Karpas-422 (cell line): ENCODE measurements around the gene TIMM22. TPM values are rescaled to one million over a fixed set of nuclear protein-coding genes. Genes with fewer than 3 reads are reported as not detected.

Experiments used
- DNase-seq: peaks from one replicate; pipeline ENCODE4 v3.0.0-alpha.2; 2015
- H2AFZ ChIP-seq: fragments of 200-600 bp; sonication (generic); 2 replicates; pipeline ENCODE4 v1.6.1; 2014; ENCODE audit warnings: antibody characterized with exemption, low read length, mixed read lengths
- H3K27ac ChIP-seq: fragments of 200-600 bp; sonication (generic); 2 replicates; pipeline ENCODE4 v1.5.1; 2014; ENCODE audit warnings: mild to moderate bottlenecking, low read length, moderate library complexity
- H3K27me3 ChIP-seq: fragments of 200-600 bp; sonication (generic); 2 replicates; pipeline ENCODE4 v1.6.1; 2014; ENCODE audit warnings: low read length, mixed read lengths
- H3K36me3 ChIP-seq: fragments of 200-600 bp; sonication (generic); 2 replicates; pipeline ENCODE4 v1.6.1; 2014; ENCODE audit warnings: low read length, mixed read lengths; ENCODE audit not compliant: insufficient read depth
- H3K4me1 ChIP-seq: fragments of 200-600 bp; sonication (generic); 2 replicates; pipeline ENCODE4 v1.6.1; 2014; ENCODE audit warnings: mild to moderate bottlenecking, low read length, mixed read lengths
- H3K4me2 ChIP-seq: fragments of 200-600 bp; sonication (generic); 2 replicates; pipeline ENCODE4 v1.6.1; 2014; ENCODE audit warnings: low read length, low read depth, mild to moderate bottlenecking; ENCODE audit not compliant: poor library complexity, severe bottlenecking
- H3K4me3 ChIP-seq: fragments of 200-600 bp; sonication (generic); 2 replicates; pipeline ENCODE4 v1.5.1; 2014; ENCODE audit warnings: mild to moderate bottlenecking, antibody characterized with exemption, low read length, mixed read lengths
- H3K79me2 ChIP-seq: fragments of 200-600 bp; sonication (generic); 2 replicates; pipeline ENCODE4 v1.6.1; 2014; ENCODE audit warnings: mild to moderate bottlenecking, low read length, mixed read lengths
- H3K9ac ChIP-seq: fragments of 200-600 bp; sonication (generic); 2 replicates; pipeline ENCODE4 v1.6.0; 2014; ENCODE audit warnings: low read length
- H3K9me2 ChIP-seq: fragments of 200-600 bp; sonication (generic), shearing (Covaris generic); replicated peaks from 2 replicates; pipeline ENCODE4 v1.6.0; 2014; ENCODE audit warnings: mild to moderate bottlenecking, low read length, moderate library complexity; ENCODE audit not compliant: insufficient read depth
- H3K9me3 ChIP-seq: fragments of 300-700, 200-600 bp; sonication (generic); 2 replicates; pipeline ENCODE4 v1.6.1; 2014; ENCODE audit warnings: low read length, mixed read lengths
- H4K20me1 ChIP-seq: fragments of 200-600 bp; sonication (generic); 2 replicates; pipeline ENCODE4 v1.6.1; 2014; ENCODE audit warnings: mild to moderate bottlenecking, antibody characterized with exemption, low read length, low read depth; ENCODE audit not compliant: insufficient read depth
- total RNA-seq: library from RNA; depleted of rRNA; stranded (reverse); fragments of >200 nt; shearing (Covaris generic); gene quantifications from 2 replicates; pipeline ENCODE4 v1.2.3, GENCODE V29; 2014; ENCODE audit warnings: low replicate concordance

The TIMM22 gene
- total RNA-seq, 1 experiment from 2014 or later = 4.7 TPM

- Histone ChIP-seq H3K9me3 (no peaks in the 10 kb centered on the region), H2AFZ (no peak overlapping the region), H3K9me2 (no peaks in the 10 kb centered on the region), H3K4me3 (no peak overlapping the region), H4K20me1 (peaks cover 28% of the 10 kb centered on the region), H3K36me3 (peaks cover 25% of the 10 kb centered on the region; the same call in 1 of the 2 replicates), H3K27ac (no peak overlapping the region), H3K9ac (no peak overlapping the region), H3K4me1 (peaks cover 17% of the 10 kb centered on the region), H3K27me3 (no peaks in the 10 kb centered on the region), H3K4me2 (no peak overlapping the region), H3K79me2 (peaks cover 14% of the 10 kb centered on the region)
- DNase-seq = no peak
Observed at GRCh38 chr17:1001640-1002411, 4.9 kb downstream of the TIMM22 start.

GRCh38 chr17:1002412-1002753 is 5.5 kb downstream of the TIMM22 start:
- H3K4me3 ChIP-seq = no peak overlapping the region
- no peaks in the 10 kb centered on the region for H3K9me2 ChIP-seq
- no peaks in the 10 kb centered on the region for H3K9me3 ChIP-seq
- peaks cover 28% of the 10 kb centered on the region for H4K20me1 ChIP-seq
- H3K9ac ChIP-seq = no peak overlapping the region
- peaks cover 27% of the 10 kb centered on the region; the same call in 1 of the 2 replicates for H3K36me3 ChIP-seq
- H3K4me1 ChIP-seq = peaks cover 17% of the 10 kb centered on the region
- H3K27me3 ChIP-seq = no peaks in the 10 kb centered on the region
- DNase-seq = no peak
- H3K4me2 ChIP-seq = no peak overlapping the region
- H3K27ac ChIP-seq = no peak overlapping the region
- peaks cover 14% of the 10 kb centered on the region for H3K79me2 ChIP-seq
- no peak overlapping the region for H2AFZ ChIP-seq

GRCh38 chr17:1002771-1003555 is 6.0 kb downstream of the TIMM22 start:
- Histone ChIP-seq H2AFZ (no peak overlapping the region), H3K9ac (no peak overlapping the region), H3K79me2 (peaks cover 10% of the 10 kb centered on the region), H3K4me3 (no peak overlapping the region), H3K4me2 (no peak overlapping the region), H3K9me3 (no peaks in the 10 kb centered on the region), H3K27ac (no peak overlapping the region), H3K4me1 (peaks cover 14% of the 10 kb centered on the region), H3K9me2 (no peaks in the 10 kb centered on the region), H3K27me3 (no peaks in the 10 kb centered on the region), H3K36me3 (peaks cover 28% of the 10 kb centered on the region; the same call in 1 of the 2 replicates), H4K20me1 (peaks cover 27% of the 10 kb centered on the region)
- no peak for DNase-seq

- peaks cover 30% of the 10 kb centered on the region; the same call in 1 of the 2 replicates for H3K36me3 ChIP-seq
- no peaks in the 10 kb centered on the region for H3K9me3 ChIP-seq
- H3K9ac ChIP-seq = no peak overlapping the region
- H3K4me2 ChIP-seq = no peak overlapping the region
- no peak overlapping the region for H2AFZ ChIP-seq
- H3K27me3 ChIP-seq = no peaks in the 10 kb centered on the region
- H4K20me1 ChIP-seq = peaks cover 21% of the 10 kb centered on the region
- DNase-seq = no peak
- H3K79me2 ChIP-seq = peaks cover 4% of the 10 kb centered on the region
- no peaks in the 10 kb centered on the region for H3K9me2 ChIP-seq
- H3K4me3 ChIP-seq = no peak overlapping the region
- H3K4me1 ChIP-seq = peaks cover 8% of the 10 kb centered on the region
- no peak overlapping the region for H3K27ac ChIP-seq
Observed at GRCh38 chr17:1003633-1003971, 6.7 kb downstream of the TIMM22 start.

GRCh38 chr17:1003972-1004768 is 7.2 kb downstream of the TIMM22 start:
- Histone ChIP-seq H3K36me3 (peaks cover 31% of the 10 kb centered on the region; the same call in 1 of the 2 replicates), H3K4me2 (no peak overlapping the region), H3K9me3 (no peaks in the 10 kb centered on the region), H3K27ac (no peak overlapping the region), H4K20me1 (peaks cover 17% of the 10 kb centered on the region; the same call in 1 of the 2 replicates), H3K4me1 (peaks cover 4% of the 10 kb centered on the region; the same call in 1 of the 2 replicates), H3K9ac (no peak overlapping the region), H3K27me3 (no peaks in the 10 kb centered on the region), H3K4me3 (no peak overlapping the region), H3K79me2 (no peaks in the 10 kb centered on the region; the same call in 1 of the 2 replicates), H2AFZ (no peak overlapping the region), H3K9me2 (no peaks in the 10 kb centered on the region)
- DNase-seq = no peak

GRCh38 chr17:1004769-1005295 is 7.9 kb downstream of the TIMM22 start:
- Histone ChIP-seq H3K36me3 (peaks cover 26% of the 10 kb centered on the region; the same call in 1 of the 2 replicates), H3K27ac (no peak overlapping the region), H3K4me3 (no peak overlapping the region), H2AFZ (no peak overlapping the region), H3K27me3 (no peaks in the 10 kb centered on the region), H3K9ac (no peak overlapping the region), H3K4me2 (no peak overlapping the region), H3K79me2 (no peaks in the 10 kb centered on the region), H3K9me2 (no peaks in the 10 kb centered on the region), H3K4me1 (no peaks in the 10 kb centered on the region), H3K9me3 (no peaks in the 10 kb centered on the region), H4K20me1 (peaks cover 13% of the 10 kb centered on the region; the same call in 1 of the 2 replicates)
- no peak for DNase-seq

GRCh38 chr17:1005361-1005946 is 8.5 kb downstream of the TIMM22 start:
- H3K9me3 ChIP-seq = no peaks in the 10 kb centered on the region
- H3K79me2 ChIP-seq = no peaks in the 10 kb centered on the region
- no peaks in the 10 kb centered on the region for H3K9me2 ChIP-seq
- peaks cover 13% of the 10 kb centered on the region; the same call in 1 of the 2 replicates for H4K20me1 ChIP-seq
- no peak overlapping the region for H2AFZ ChIP-seq
- no peak overlapping the region for H3K27ac ChIP-seq
- no peak overlapping the region for H3K9ac ChIP-seq
- no peak overlapping the region for H3K4me3 ChIP-seq
- no peak for DNase-seq
- H3K27me3 ChIP-seq = no peaks in the 10 kb centered on the region
- H3K4me1 ChIP-seq = no peaks in the 10 kb centered on the region
- H3K4me2 ChIP-seq = no peak overlapping the region
- peaks cover 26% of the 10 kb centered on the region; the same call in 1 of the 2 replicates for H3K36me3 ChIP-seq
